Liver (tissue), 9 donors: Measurements from ENCODE around the gene SDF2L1. TPM values are rescaled to one million over a fixed set of nuclear protein-coding genes. Genes with fewer than 3 reads are reported as not detected.

Experiments used
- DNase-seq: peaks from one replicate; pipeline ENCODE4 v3.0.0-alpha.2; 2017; ENCODE audit warnings: low spot score
- H3K27ac ChIP-seq, 2 donors: one replicate each; pipeline ENCODE4 v1.7.0; 2013; ENCODE audit warnings: inconsistent platforms in 2 of 2, low read length in 2 of 2, control low read depth in 1 of 2, low read depth in 1 of 2, mild to moderate bottlenecking in 1 of 2
- H3K27me3 ChIP-seq, 4 donors: one replicate each; pipeline versions ENCODE4 v1.6.1 to v1.7.0; 2013; ENCODE audit warnings: low read length in 3 of 4, inconsistent platforms in 1 of 4, mild to moderate bottlenecking in 1 of 4, moderate library complexity in 1 of 4; ENCODE audit not compliant: control insufficient read depth in 4 of 4, insufficient read depth in 4 of 4
- H3K36me3 ChIP-seq, 4 donors: one replicate each; pipeline versions ENCODE4 v1.6.1 to v1.7.0; 2013; ENCODE audit warnings: low read length in 3 of 4, mild to moderate bottlenecking in 3 of 4, low read depth in 1 of 4, moderate library complexity in 1 of 4; ENCODE audit not compliant: control insufficient read depth in 4 of 4, insufficient read depth in 3 of 4
- H3K4me1 ChIP-seq, 4 donors: one replicate each; pipeline versions ENCODE4 v1.6.1 to v1.7.0; 2013; ENCODE audit warnings: low read length in 3 of 4, mild to moderate bottlenecking in 3 of 4, moderate library complexity in 1 of 4; ENCODE audit not compliant: control insufficient read depth in 4 of 4, insufficient read depth in 4 of 4
- H3K4me3 ChIP-seq, 3 donors: one replicate each; pipeline versions ENCODE4 v1.6.1 to v1.7.0; 2013; ENCODE audit warnings: low read length in 3 of 3, control low read depth in 1 of 3, low read depth in 1 of 3, mild to moderate bottlenecking in 1 of 3
- H3K9ac ChIP-seq, 2 donors: one replicate each; pipeline ENCODE4 v1.7.0; 2013; ENCODE audit warnings: low read length in 2 of 2, mild to moderate bottlenecking in 2 of 2, moderate library complexity in 2 of 2, control low read depth in 1 of 2, low read depth in 1 of 2
- H3K9me3 ChIP-seq, 4 donors: one replicate each; pipeline versions ENCODE4 v1.6.1 to v1.7.0; 2013; ENCODE audit warnings: low read length in 3 of 4; ENCODE audit not compliant: control insufficient read depth in 4 of 4
- CTCF ChIP-seq: fragments of 150-350 bp; IDR thresholded peaks from 2 replicates; pipeline ENCODE4 v1.5.1; 2017; ENCODE audit warnings: improper control_type of control experiment, low read depth, low read length; ENCODE audit not compliant: missing input control
- EGR1 ChIP-seq, 2 donors: IDR thresholded peaks; 2 replicates each; pipeline ENCODE4 v1.6.1; 2016 to 2018; ENCODE audit warnings: antibody characterized with exemption in 2 of 2, low read depth in 2 of 2
- FOXA1 ChIP-seq: IDR thresholded peaks from 2 replicates; pipeline ENCODE4 v1.6.1; 2016; ENCODE audit warnings: antibody characterized with exemption
- FOXA2 ChIP-seq: IDR thresholded peaks from 2 replicates; pipeline ENCODE4 v1.6.1; 2016; ENCODE audit warnings: antibody characterized with exemption
- GABPA ChIP-seq, 2 donors: IDR thresholded peaks in 1 of 2; conservative IDR thresholded peaks in 1 of 2; 2 replicates each; pipeline ENCODE4 v1.6.1; 2016; ENCODE audit warnings: antibody characterized with exemption in 2 of 2, mild to moderate bottlenecking in 1 of 2, moderate library complexity in 1 of 2
- HNF4A ChIP-seq, 2 donors: conservative IDR thresholded peaks; 2 replicates each; pipeline ENCODE4 v1.6.1; 2016; ENCODE audit warnings: antibody characterized with exemption in 2 of 2, mild to moderate bottlenecking in 2 of 2
- HNF4G ChIP-seq: IDR thresholded peaks from 2 replicates; pipeline ENCODE4 v1.6.1; 2016; ENCODE audit warnings: antibody characterized with exemption
- JUND ChIP-seq, 2 donors: IDR thresholded peaks; 2 replicates each; pipeline ENCODE4 v1.6.1; 2016; ENCODE audit warnings: antibody characterized with exemption in 2 of 2
- NR2F2 ChIP-seq: IDR thresholded peaks from 2 replicates; pipeline ENCODE4 v1.6.1; 2016; ENCODE audit warnings: antibody characterized with exemption
- RAD21 ChIP-seq, 2 donors: IDR thresholded peaks; 2 replicates each; pipeline ENCODE4 v1.6.1; 2016; ENCODE audit warnings: antibody characterized with exemption in 2 of 2, mild to moderate bottlenecking in 2 of 2
- REST ChIP-seq: IDR thresholded peaks from 2 replicates; pipeline ENCODE4 v1.6.1; 2016; ENCODE audit warnings: antibody characterized with exemption, mild to moderate bottlenecking
- RXRA ChIP-seq, 2 donors: IDR thresholded peaks; 2 replicates each; pipeline ENCODE4 v1.6.1; 2017 to 2018; ENCODE audit warnings: antibody characterized with exemption in 2 of 2, mild to moderate bottlenecking in 1 of 2
- SP1 ChIP-seq: IDR thresholded peaks from 2 replicates; pipeline ENCODE4 v1.6.1; 2018; ENCODE audit warnings: antibody characterized with exemption, mild to moderate bottlenecking
- TAF1 ChIP-seq: conservative IDR thresholded peaks from 2 replicates; pipeline ENCODE4 v1.6.1; 2016; ENCODE audit warnings: antibody characterized with exemption, mild to moderate bottlenecking
- YY1 ChIP-seq: IDR thresholded peaks from 2 replicates; pipeline ENCODE4 v1.6.1; 2016; ENCODE audit warnings: antibody characterized with exemption, mild to moderate bottlenecking
- WGBS: extraction: QIAGEN DNeasy Blood & Tissue Kit; methylation state at CpG from one replicate; pipeline ENCODE4 v1.1.7; 2013; 5-methylcytosine and 5-hydroxymethylcytosine counted together
- polyA plus RNA-seq, 2 donors: library from polyadenylated mRNA; stranded (reverse) in 1 of 2; unstranded in 1 of 2; fragments of 200-250 nt in 1 of 2; fragments of >200 nt in 1 of 2; fragmentation: Nextera tagmentation in 1 of 2; extraction: Ambion mirVana in 1 of 2; gene quantifications; one replicate each; pipeline versions ENCODE4 v1.2.1 to v1.2.3, GENCODE V29; 2013 to 2015
- total RNA-seq, 2 donors: library from RNA; depleted of rRNA; stranded (reverse); fragments of >200 nt; gene quantifications; one replicate each; pipeline ENCODE4 v1.2.3, GENCODE V29; 2014
- TF ChIP-seq, protein P1 (sequence below): IDR thresholded peaks from 2 replicates; pipeline ENCODE4 v1.6.1; 2016; ENCODE audit warnings: antibody characterized with exemption
- TF ChIP-seq, protein P2 (sequence below): IDR thresholded peaks from 2 replicates; pipeline ENCODE4 v1.6.1; 2016; ENCODE audit warnings: antibody characterized with exemption
- TF ChIP-seq, protein P3 (sequence below): IDR thresholded peaks from 2 replicates; pipeline ENCODE4 v1.6.1; 2016; ENCODE audit warnings: antibody characterized with exemption
- donor health status: healthy.
- donor health status: healthy.
- donor health status: healthy.
- donor health status: healthy.
- donor health status: healthy.

Gene SDF2L1
- total and polyA plus RNA-seq, 4 donors: 36.3 to 173 (median 82.9) TPM

GRCh38 chr22:21612858-21613257 is 29.2 kb upstream of the SDF2L1 start:
- Histone ChIP-seq H3K4me1 (no peaks in the 10 kb centered on the region), H3K27me3 (no peaks in the 10 kb centered on the region), H3K9ac (no peak overlapping the region), H3K9me3 (no peaks in the 10 kb centered on the region), H3K4me3 (no peak overlapping the region), H3K27ac (no peak overlapping the region), H3K36me3 (peaks cover 3 to 33% (median 22%) of the 10 kb centered on the region in 4 donors)
- 95% methylated on average over 7 of the region's 7 CpGs for WGBS
- TF ChIP-seq RXRA (IDR thresholded peaks at IDR 0.05): no peak
- no peak for TF ChIP-seq FOXA2
- TF ChIP-seq FOXA1: no peak
- TF ChIP-seq JUND (IDR thresholded peaks at IDR 0.05): no peak
- TF ChIP-seq TAF1: no peak
- no peak for TF ChIP-seq CTCF
- TF ChIP-seq YY1: no peak
- TF ChIP-seq, protein P1, sequence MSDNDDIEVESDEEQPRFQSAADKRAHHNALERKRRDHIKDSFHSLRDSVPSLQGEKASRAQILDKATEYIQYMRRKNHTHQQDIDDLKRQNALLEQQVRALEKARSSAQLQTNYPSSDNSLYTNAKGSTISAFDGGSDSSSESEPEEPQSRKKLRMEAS: no peak
- TF ChIP-seq, protein P2, sequence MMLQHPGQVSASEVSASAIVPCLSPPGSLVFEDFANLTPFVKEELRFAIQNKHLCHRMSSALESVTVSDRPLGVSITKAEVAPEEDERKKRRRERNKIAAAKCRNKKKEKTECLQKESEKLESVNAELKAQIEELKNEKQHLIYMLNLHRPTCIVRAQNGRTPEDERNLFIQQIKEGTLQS: no peak
- no peak for TF ChIP-seq HNF4G
- TF ChIP-seq EGR1 (IDR thresholded peaks at IDR 0.05; ENCODE audit: low read depth in 2 of 2): no peak
- no peak for TF ChIP-seq GABPA (IDR thresholded peaks at IDR 0.05 in 1 of 2, conservative IDR thresholded peaks at IDR 0.05 in 1 of 2)
- TF ChIP-seq HNF4A (conservative IDR thresholded peaks at IDR 0.05): no peak
- no peak for TF ChIP-seq RAD21 (IDR thresholded peaks at IDR 0.05)
- no peak for TF ChIP-seq SP1
- no peak for TF ChIP-seq REST
- TF ChIP-seq, protein P3, sequence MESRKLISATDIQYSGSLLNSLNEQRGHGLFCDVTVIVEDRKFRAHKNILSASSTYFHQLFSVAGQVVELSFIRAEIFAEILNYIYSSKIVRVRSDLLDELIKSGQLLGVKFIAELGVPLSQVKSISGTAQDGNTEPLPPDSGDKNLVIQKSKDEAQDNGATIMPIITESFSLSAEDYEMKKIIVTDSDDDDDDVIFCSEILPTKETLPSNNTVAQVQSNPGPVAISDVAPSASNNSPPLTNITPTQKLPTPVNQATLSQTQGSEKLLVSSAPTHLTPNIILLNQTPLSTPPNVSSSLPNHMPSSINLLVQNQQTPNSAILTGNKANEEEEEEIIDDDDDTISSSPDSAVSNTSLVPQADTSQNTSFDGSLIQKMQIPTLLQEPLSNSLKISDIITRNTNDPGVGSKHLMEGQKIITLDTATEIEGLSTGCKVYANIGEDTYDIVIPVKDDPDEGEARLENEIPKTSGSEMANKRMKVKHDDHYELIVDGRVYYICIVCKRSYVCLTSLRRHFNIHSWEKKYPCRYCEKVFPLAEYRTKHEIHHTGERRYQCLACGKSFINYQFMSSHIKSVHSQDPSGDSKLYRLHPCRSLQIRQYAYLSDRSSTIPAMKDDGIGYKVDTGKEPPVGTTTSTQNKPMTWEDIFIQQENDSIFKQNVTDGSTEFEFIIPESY: no peak
- no peak for TF ChIP-seq NR2F2
- DNase-seq: no peak
